Measurements from ENCODE around the gene HSD17B11.

DNA sequence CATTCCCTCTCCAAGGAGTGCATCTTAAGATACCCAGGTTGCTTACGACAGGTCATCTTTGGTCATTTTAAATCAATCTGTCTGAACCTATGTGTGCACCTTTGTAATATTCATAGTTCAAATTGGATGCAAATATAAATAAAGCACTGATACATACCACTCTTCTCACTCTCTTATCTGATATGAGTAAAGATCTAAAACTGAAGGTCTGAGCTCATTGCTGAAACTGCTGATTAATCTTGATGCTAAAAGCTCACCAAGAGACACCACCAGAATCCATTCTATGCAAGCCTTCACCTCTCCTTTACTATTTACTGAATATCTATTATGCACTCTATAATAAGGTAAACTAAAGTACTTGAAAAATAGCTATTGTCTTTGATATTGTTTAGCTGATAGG, 84.9 kb downstream of the HSD17B11 start:
- TF ChIP-seq EZH2 (IDR thresholded peaks at IDR 0.05; ENCODE audit: borderline replicate concordance, low read depth, low read length, poor library complexity, severe bottlenecking) = no peak
- no peak for TF ChIP-seq CTCF (conservative IDR thresholded peaks at IDR 0.05; ENCODE audit: low read depth, low read length)

Measured in A673 (cell line).